Psoas muscle (tissue), 8 donors: Measurements from ENCODE around the gene CENPP. TPM values are rescaled to one million over a fixed set of nuclear protein-coding genes. Genes with fewer than 3 reads are reported as not detected.

ENCODE experiments used
- ATAC-seq, 4 donors: fragments of 200-7000 bp; cut with Tn5 transposase; one replicate each; pipeline ENCODE4 v1.9.1; 2020; ENCODE audit warnings: moderate library complexity in 3 of 4, mild to moderate bottlenecking in 2 of 4
- DNase-seq, 2 donors: peaks; one replicate each; pipeline ENCODE4 v3.0.0-alpha.2; 2020
- H3K27ac ChIP-seq: fragments of 200-600 bp; one replicate; pipeline ENCODE4 v1.8.0; 2022
- H3K27me3 ChIP-seq, 3 donors: fragments of 200-600 bp in 1 of 3; one replicate each; pipeline versions ENCODE4 v1.6.1 to v1.8.0; 2013 to 2022; ENCODE audit warnings: low read length in 2 of 3, mild to moderate bottlenecking in 2 of 3, moderate library complexity in 1 of 3; ENCODE audit not compliant: insufficient read depth in 3 of 3
- H3K36me3 ChIP-seq, 2 donors: fragments of 200-600 bp in 1 of 2; one replicate each; pipeline versions ENCODE4 v1.6.1 to v1.8.0; 2013 to 2022; ENCODE audit warnings: low read depth in 1 of 2, mild to moderate bottlenecking in 1 of 2, moderate library complexity in 1 of 2; ENCODE audit not compliant: insufficient read depth in 1 of 2
- H3K4me1 ChIP-seq: fragments of 200-600 bp; one replicate; pipeline ENCODE4 v1.8.0; 2022
- H3K4me3 ChIP-seq: fragments of 200-600 bp; one replicate; pipeline ENCODE4 v1.8.0; 2022; ENCODE audit warnings: mild to moderate bottlenecking
- H3K9me3 ChIP-seq: fragments of 200-600 bp; one replicate; pipeline ENCODE4 v1.8.0; 2022
- WGBS, 3 donors: extraction: QIAGEN DNeasy Blood & Tissue Kit; methylation state at CpG; one replicate each; pipeline versions ENCODE4 v1.1.6 to v1.1.7; 2013; 5-methylcytosine and 5-hydroxymethylcytosine counted together
- intact Hi-C, 2 donors: fragments of 100-400 bp; cut with DNase I; formaldehyde crosslinking; loops; one replicate each; pipeline versions ENCODE4 v1.11.0 to v1.14.2; 2022
- polyA plus RNA-seq, 3 donors: library from polyadenylated mRNA; stranded (reverse); fragments of 200-250 nt; gene quantifications; one replicate each; pipeline ENCODE4 v1.2.3, GENCODE V29; 2013
- total RNA-seq, 4 donors: library from RNA; stranded (reverse); fragmentation: NEBNext Ultra II Directional in 2 of 4; extraction: Animal tissue kit (Norgen Biotek cat#: 25700) in 2 of 4; gene quantifications; one replicate each; pipeline versions ENCODE4 v1.2.1 to v1.2.4, GENCODE V29; 2021 to 2023
- TF ChIP-seq, protein P1 (sequence below): fragments of 200-600 bp; IDR thresholded peaks from one replicate; pipeline ENCODE4 v1.8.0; 2022; ENCODE audit warnings: antibody characterized with exemption
- donor health status: healthy with polysubstance abuse.
- donor health status: DM: no; HTN: no; CAD: no; lungs with moderate emphysema.
- donor health status: Bipolar disorder and iron deficiency.
- donor health status: healthy.
- donor health status: DM: yes; HTN: yes; CAD: no.
- donor health status: DM: no; HTN: no; CAD: no.
- donor health status: DM: no; HTN: no; CAD: no.
- donor health status: DM: yes; HTN: yes; CAD: no.

CENPP gene
- total and polyA plus RNA-seq, 7 donors, result 1.8 to 15.7 (median 6.4) TPM

DNA sequence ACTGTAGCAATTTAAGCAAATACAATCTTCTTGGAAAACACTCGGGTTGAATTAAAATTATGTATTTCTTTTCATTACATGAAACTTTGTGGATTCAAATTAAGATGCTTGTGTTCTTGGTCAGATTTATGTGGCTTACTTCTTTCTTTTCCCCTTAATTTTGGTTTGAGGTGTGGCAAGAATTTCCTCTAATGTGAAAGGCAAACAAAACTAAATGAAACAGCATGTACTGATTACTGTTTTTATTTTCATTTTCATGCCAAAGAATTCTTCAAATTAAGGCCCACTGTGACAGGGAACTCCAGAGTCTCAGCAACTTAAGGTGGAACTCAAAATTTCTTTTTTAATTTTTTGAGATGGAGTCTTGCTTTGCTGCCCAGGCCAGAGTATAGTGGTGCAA, 98.6 kb downstream of the CENPP start, which contains the start of gene OMD:
Gene OMD (minus strand): TSS at position 132 of the 400 bp plus-strand sequence. CDS start 6,913 bp downstream, outside the sequence.
- Histone ChIP-seq H3K27me3 (no peaks in the 10 kb centered on the region), H3K4me3 (peak within 1 kb of the TSS; percentile 4), H3K27ac (no peak within 1 kb of the TSS), H3K4me1 (no peaks in the 10 kb centered on the region), H3K36me3 (no peaks in the 10 kb centered on the region), H3K9me3 (no peaks in the 10 kb centered on the region)
- WGBS, 3 donors, result 31 to 35% (median 33%) methylated on average over 1 of the region's 1 CpG
- ATAC-seq, result no peak
- TF ChIP-seq, protein P1, sequence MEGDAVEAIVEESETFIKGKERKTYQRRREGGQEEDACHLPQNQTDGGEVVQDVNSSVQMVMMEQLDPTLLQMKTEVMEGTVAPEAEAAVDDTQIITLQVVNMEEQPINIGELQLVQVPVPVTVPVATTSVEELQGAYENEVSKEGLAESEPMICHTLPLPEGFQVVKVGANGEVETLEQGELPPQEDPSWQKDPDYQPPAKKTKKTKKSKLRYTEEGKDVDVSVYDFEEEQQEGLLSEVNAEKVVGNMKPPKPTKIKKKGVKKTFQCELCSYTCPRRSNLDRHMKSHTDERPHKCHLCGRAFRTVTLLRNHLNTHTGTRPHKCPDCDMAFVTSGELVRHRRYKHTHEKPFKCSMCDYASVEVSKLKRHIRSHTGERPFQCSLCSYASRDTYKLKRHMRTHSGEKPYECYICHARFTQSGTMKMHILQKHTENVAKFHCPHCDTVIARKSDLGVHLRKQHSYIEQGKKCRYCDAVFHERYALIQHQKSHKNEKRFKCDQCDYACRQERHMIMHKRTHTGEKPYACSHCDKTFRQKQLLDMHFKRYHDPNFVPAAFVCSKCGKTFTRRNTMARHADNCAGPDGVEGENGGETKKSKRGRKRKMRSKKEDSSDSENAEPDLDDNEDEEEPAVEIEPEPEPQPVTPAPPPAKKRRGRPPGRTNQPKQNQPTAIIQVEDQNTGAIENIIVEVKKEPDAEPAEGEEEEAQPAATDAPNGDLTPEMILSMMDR, result no peak
- intact Hi-C loops, result no loop called here
- DNase-seq, result no peak

DNA sequence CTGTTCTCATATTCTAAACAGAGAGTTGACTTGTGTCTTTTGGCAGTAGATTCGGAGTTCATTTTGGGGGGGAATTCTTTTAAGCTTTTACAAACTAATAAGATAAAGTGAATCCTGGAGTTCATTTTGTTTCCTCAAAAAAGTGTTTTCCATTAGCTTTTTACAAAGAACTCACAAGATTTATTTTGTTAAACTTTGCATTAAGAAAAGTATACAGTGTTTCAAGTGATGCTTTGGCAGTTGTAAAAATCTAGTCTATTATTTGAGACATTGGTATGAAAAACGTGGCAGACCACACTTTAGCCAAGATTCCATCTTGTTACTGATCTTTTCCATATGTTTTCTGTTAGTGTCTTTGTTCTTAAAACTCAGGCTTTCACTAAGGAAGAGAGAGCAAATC, 99.7 kb downstream of the CENPP start:
- H3K36me3 ChIP-seq, result no peaks in the 10 kb centered on the region
- H3K27ac ChIP-seq, result no peak overlapping the region
- TF ChIP-seq, protein P1, result no peak
- WGBS, 3 donors, result 38 to 46% (median 38%) methylated on average over 2 of the region's 2 CpGs
- no peak overlapping the region for H3K4me3 ChIP-seq
- intact Hi-C loops, result no loop called here
- H3K4me1 ChIP-seq, result no peaks in the 10 kb centered on the region
- no peak for DNase-seq
- no peak for ATAC-seq
- H3K9me3 ChIP-seq, result no peaks in the 10 kb centered on the region
- H3K27me3 ChIP-seq, result no peaks in the 10 kb centered on the region

DNA sequence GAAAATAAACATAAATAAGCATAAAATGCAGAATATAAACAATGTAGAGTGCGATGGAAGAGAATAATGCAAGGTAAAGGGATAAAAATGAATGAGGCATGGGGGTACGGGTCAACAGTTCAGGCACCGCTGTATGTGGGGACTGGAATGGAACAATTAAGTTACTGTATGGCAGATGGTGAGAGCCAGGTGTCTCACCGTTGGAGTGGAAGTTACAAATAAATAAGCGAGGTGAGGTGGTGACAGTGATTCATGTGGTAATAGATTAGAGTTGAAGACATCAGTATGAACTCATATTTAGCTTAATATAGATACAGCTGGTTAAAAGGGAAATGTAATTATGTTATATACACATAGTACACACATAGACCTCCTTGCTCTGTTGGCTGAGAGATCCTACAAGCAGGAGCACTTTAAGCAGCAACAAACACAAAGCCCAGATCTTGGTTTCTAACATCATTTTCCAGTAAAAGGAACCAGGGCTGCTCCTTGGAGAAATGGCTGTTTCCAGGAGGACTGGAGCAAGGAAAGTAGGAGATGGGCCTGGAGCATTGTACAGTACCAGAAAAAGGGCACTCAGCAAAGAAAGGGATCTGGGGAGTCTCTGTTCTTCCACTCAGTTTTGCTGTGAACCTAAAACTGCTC, 100.9 kb downstream of the CENPP start:
- Histone ChIP-seq H3K27ac (no peak overlapping the region), H3K4me3 (no peak overlapping the region), H3K27me3 (no peaks in the 10 kb centered on the region), H3K4me1 (no peaks in the 10 kb centered on the region), H3K36me3 (no peaks in the 10 kb centered on the region), H3K9me3 (no peaks in the 10 kb centered on the region)
- no peak for DNase-seq
- ATAC-seq, result no peak
- WGBS, 3 donors, result 70 to 72% (median 70%) methylated on average over 5 of the region's 5 CpGs
- intact Hi-C loops, result no loop called here
- TF ChIP-seq, protein P1, result no peak

DNA sequence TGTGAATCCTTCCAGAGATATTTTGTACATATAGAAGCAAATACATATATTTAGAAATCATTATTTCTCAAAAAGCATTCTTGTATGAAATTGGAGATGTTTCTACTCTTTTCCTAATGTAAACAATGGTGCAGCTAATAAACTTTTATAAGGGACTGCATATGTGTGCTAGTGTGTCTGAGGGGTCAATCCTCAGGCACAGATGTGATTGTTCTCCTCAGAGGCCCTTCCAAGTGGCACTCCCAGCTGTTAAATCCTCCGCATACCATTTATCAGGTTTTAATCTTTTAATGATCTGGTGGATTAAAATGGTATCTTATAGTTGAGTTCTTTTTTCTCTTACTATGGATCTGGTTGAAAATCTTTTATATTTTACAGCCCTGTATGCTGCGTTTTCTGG, 104.1 kb downstream of the CENPP start:
- DNase-seq (no peak), ATAC-seq (no peak)
- intact Hi-C loops, result no loop called here
- 65 to 79% (median 66%) methylated on average over 2 of the region's 2 CpGs for WGBS, 3 donors
- H3K27ac ChIP-seq, result no peak overlapping the region
- H3K36me3 ChIP-seq, result no peaks in the 10 kb centered on the region
- no peak overlapping the region for H3K4me3 ChIP-seq
- H3K9me3 ChIP-seq, result no peaks in the 10 kb centered on the region
- TF ChIP-seq, protein P1, result no peak
- H3K4me1 ChIP-seq, result no peaks in the 10 kb centered on the region
- H3K27me3 ChIP-seq, result no peaks in the 10 kb centered on the region

DNA sequence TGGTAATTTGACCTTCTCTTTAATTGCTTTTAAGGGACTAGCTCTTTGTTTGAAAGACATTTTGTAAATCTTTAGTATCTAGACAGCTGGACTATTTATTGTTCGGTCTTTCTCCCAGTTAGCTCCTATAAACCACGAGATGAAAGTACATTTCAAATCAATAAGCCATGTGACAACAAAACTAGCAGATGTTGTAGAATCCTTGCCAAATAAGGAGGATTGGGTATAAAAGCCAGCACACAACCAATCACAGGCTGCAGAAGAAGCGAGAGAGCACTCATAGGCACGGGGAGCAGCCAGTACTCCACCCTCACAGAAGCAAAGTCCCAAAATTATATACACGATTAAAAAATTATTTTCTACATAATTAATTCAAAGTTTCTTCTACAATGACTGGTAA, 106.6 kb downstream of the CENPP start:
- Histone ChIP-seq H3K4me3 (no peak overlapping the region), H3K27me3 (no peaks in the 10 kb centered on the region), H3K27ac (no peak overlapping the region), H3K9me3 (no peaks in the 10 kb centered on the region), H3K36me3 (no peaks in the 10 kb centered on the region), H3K4me1 (no peaks in the 10 kb centered on the region)
- WGBS, 3 donors, result 70 to 80% (median 77%) methylated on average over 5 of the region's 5 CpGs
- ATAC-seq (no peak), DNase-seq (no peak)
- intact Hi-C loops, result no loop called here
- TF ChIP-seq, protein P1, result no peak
